HG02588 (cell line): ENCODE data around the gene FN3KRP.

ENCODE experiments used
- ATAC-seq: cut with Tn5 transposase; IDR thresholded peaks from one replicate; pipeline ENCODE4 v1.9.1; 2021; ENCODE audit warnings: mild to moderate bottlenecking, moderate library complexity; ENCODE audit not compliant: unreplicated experiment

The FN3KRP gene

DNA sequence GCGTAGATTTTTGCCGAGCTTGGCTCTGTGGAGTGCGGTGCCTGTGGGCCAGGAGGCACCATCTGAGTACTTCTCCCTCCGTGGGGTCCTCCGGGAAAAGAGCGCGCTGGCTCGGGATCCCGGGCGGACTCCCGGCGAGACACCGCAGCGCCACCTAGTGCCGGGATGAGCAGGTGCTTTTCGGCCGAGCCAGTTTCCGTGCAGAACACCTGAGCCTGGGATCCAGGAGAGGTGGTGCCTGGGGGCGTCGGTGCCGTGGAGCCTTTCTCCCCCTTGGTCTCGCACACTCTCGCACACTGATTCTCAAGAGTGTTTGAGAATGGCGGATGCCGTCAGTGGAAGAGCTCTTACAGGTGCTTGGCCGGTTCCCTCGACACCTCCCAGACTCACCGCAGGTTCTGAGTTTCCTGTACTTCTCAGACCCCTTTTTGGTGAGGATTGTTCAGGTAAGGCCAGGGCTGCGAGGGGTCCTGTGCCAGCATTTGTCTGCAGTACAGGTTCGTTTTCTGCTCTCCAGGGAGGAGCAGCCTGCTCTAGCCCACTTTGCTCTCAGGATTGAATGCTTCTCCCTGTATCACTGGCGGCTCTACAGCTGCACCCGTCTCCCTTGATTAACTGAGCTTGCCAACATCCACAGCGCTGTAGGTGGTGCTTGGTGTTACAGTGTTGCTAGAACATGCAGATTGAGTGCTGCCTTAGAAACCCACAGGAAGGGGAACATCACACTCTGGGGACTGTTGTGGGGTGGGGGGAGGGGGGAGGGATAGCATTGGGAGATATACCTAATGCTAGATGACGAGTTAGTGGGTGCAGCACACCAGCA is 58.7 kb downstream of the FN3KRP start:
- ATAC-seq: no peak

DNA sequence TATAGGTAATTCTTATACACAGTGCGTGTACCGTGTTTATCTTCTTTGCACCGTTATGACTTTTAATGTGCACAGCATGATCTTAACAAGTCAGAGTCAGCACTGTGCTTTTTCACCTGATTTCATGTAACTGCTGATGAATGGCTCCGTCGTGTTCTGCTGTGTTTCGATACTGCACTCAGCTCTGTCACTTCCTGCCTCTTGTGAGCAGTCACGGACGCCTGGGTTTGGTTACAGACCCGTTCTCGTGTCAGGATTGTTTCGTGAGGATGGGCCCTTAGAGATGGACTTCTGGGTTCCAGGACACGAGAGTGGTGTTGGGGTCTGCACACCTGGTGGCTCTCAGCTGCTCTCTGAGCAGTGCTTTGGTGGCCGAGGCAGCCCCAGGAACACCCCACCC is 59.9 kb downstream of the FN3KRP start:
- no peak for ATAC-seq
